ENCODE results near the gene TTC7B. TPM values are rescaled to one million over a fixed set of nuclear protein-coding genes. Genes with fewer than 3 reads are reported as not detected.

TTC7B gene
- polyA plus RNA-seq, 1 donor (not counting 4 experiments of a cell fraction or from before 2014, with no cell fraction given), result 21.4 TPM

DNA sequence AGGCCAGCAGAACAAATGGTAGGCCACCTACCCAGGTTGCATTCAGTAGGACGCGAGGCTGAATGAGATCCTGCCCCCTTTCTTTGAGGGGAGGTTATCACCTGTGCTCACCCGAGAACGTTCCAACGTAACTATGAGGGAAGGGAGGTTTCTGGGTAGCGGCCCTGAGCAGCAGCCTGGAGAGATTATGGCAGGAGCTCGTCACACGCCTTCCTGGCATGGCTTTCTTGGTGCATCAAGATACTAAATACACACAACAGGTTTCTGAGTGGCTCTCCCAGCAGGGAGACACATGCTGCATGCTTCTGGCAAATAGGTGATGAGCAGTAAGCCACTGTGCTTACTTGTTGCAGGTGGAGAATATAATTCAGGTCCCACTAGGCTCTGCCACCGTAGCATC, 271.7 kb downstream of the TTC7B start:
- no peaks in the 10 kb centered on the region for H3K36me3 ChIP-seq (ENCODE audit: control insufficient read depth in 2 of 2, extremely low read depth in 1 of 2, insufficient read depth in 2 of 2, low read length in 2 of 2)
- peaks cover under 1% of the 10 kb centered on the region for H3K9me1 ChIP-seq (ENCODE audit: control insufficient read depth, extremely low read depth, insufficient read depth, low read length)
- H4K20me1 ChIP-seq (ENCODE audit: control insufficient read depth, extremely low read depth, insufficient read depth, low read length), result peaks cover 3% of the 10 kb centered on the region
- no peak overlapping the region for H3K9ac ChIP-seq (ENCODE audit: control insufficient read depth, extremely low read depth, insufficient read depth, low read length)
- H3K4me3 ChIP-seq (ENCODE audit: control insufficient read depth in 2 of 3, extremely low read depth in 1 of 3, insufficient read depth in 2 of 3, low read depth in 1 of 3, low read length in 3 of 3), result no peak overlapping the region
- DNase-seq (ENCODE audit: low read depth, low spot score) (no peak), FAIRE-seq (no peak)
- no peaks in the 10 kb centered on the region for H3K79me2 ChIP-seq (ENCODE audit: control insufficient read depth, insufficient read depth, low read length)
- no peaks in the 10 kb centered on the region for H3K27me3 ChIP-seq (ENCODE audit: control insufficient read depth, extremely low read depth, insufficient read depth, low read length)
- H3K9me3 ChIP-seq (ENCODE audit: control insufficient read depth, low read depth, low read length), result no peaks in the 10 kb centered on the region
- no peak overlapping the region for H2AFZ ChIP-seq (ENCODE audit: control insufficient read depth, low read length)
- no peak overlapping the region for H3K27ac ChIP-seq (ENCODE audit: control insufficient read depth, insufficient read depth, low read length)
- no peak for TF ChIP-seq EZH2 (IDR thresholded peaks at IDR 0.05; ENCODE audit: low read length)
- TF ChIP-seq, protein P1, sequence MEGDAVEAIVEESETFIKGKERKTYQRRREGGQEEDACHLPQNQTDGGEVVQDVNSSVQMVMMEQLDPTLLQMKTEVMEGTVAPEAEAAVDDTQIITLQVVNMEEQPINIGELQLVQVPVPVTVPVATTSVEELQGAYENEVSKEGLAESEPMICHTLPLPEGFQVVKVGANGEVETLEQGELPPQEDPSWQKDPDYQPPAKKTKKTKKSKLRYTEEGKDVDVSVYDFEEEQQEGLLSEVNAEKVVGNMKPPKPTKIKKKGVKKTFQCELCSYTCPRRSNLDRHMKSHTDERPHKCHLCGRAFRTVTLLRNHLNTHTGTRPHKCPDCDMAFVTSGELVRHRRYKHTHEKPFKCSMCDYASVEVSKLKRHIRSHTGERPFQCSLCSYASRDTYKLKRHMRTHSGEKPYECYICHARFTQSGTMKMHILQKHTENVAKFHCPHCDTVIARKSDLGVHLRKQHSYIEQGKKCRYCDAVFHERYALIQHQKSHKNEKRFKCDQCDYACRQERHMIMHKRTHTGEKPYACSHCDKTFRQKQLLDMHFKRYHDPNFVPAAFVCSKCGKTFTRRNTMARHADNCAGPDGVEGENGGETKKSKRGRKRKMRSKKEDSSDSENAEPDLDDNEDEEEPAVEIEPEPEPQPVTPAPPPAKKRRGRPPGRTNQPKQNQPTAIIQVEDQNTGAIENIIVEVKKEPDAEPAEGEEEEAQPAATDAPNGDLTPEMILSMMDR (optimal IDR thresholded peaks at IDR 0.05 in 1 of 3, IDR thresholded peaks at IDR 0.05 in 1 of 3, conservative IDR thresholded peaks at IDR 0.05 in 1 of 3; ENCODE audit: extremely low read depth in 1 of 3, insufficient read depth in 2 of 3, low read length in 3 of 3), result no peak
- H3K4me1 ChIP-seq (ENCODE audit: control insufficient read depth, extremely low read depth, insufficient read depth, low read length), result no peaks in the 10 kb centered on the region
- H3K4me2 ChIP-seq (ENCODE audit: control insufficient read depth, extremely low read depth, insufficient read depth, low read depth, low read length), result no peak overlapping the region
- dilution Hi-C loops (cut with MboI; ENCODE audit: extremely low pct_ligation_motif_present, low sequenced_read_pairs), result no loop called here

DNA sequence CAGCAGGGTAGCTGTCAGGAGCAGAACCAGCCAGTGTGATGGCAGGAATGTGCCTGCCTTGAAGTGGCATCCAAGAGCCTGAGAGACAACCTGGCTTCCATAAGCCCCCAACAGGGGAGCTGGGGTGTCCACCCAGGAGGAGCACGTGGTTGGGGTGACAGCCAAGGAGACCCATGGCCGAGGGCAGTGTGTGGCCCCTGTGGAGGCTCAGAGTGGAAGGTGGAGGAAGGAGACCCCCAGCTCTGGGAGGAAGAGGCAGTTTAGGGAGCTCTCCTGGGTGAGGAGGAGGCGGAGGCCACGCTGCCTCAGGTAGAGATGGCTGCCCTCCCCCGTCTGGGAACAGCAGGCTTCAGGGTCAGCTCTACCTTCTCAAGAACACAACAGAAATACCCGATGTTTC, 272.4 kb downstream of the TTC7B start:
- no peak overlapping the region for H3K4me3 ChIP-seq (ENCODE audit: control insufficient read depth in 2 of 3, extremely low read depth in 1 of 3, insufficient read depth in 2 of 3, low read depth in 1 of 3, low read length in 3 of 3)
- no peak for FAIRE-seq

More for the DNA sequence above, 272.4 kb downstream of the TTC7B start:
- Histone ChIP-seq H3K4me1 (ENCODE audit: control insufficient read depth, extremely low read depth, insufficient read depth, low read length) (no peaks in the 10 kb centered on the region), H3K27ac (ENCODE audit: control insufficient read depth, insufficient read depth, low read length) (no peak overlapping the region), H2AFZ (ENCODE audit: control insufficient read depth, low read length) (no peak overlapping the region), H3K9me3 (ENCODE audit: control insufficient read depth, low read depth, low read length) (no peaks in the 10 kb centered on the region), H3K36me3 (ENCODE audit: control insufficient read depth in 2 of 2, extremely low read depth in 1 of 2, insufficient read depth in 2 of 2, low read length in 2 of 2) (no peaks in the 10 kb centered on the region), H3K9ac (ENCODE audit: control insufficient read depth, extremely low read depth, insufficient read depth, low read length) (no peak overlapping the region), H3K79me2 (ENCODE audit: control insufficient read depth, insufficient read depth, low read length) (no peaks in the 10 kb centered on the region), H3K27me3 (ENCODE audit: control insufficient read depth, extremely low read depth, insufficient read depth, low read length) (no peaks in the 10 kb centered on the region), H3K9me1 (ENCODE audit: control insufficient read depth, extremely low read depth, insufficient read depth, low read length) (no peaks in the 10 kb centered on the region), H3K4me2 (ENCODE audit: control insufficient read depth, extremely low read depth, insufficient read depth, low read depth, low read length) (no peak overlapping the region), H4K20me1 (ENCODE audit: control insufficient read depth, extremely low read depth, insufficient read depth, low read length) (peaks cover 3% of the 10 kb centered on the region)
- dilution Hi-C loops (cut with MboI; ENCODE audit: extremely low pct_ligation_motif_present, low sequenced_read_pairs), result no loop called here
- DNase-seq (ENCODE audit: low read depth, low spot score), result no peak
- TF ChIP-seq, protein P1 (optimal IDR thresholded peaks at IDR 0.05 in 1 of 3, IDR thresholded peaks at IDR 0.05 in 1 of 3, conservative IDR thresholded peaks at IDR 0.05 in 1 of 3; ENCODE audit: extremely low read depth in 1 of 3, insufficient read depth in 2 of 3, low read length in 3 of 3), result no peak
- no peak for TF ChIP-seq EZH2 (IDR thresholded peaks at IDR 0.05; ENCODE audit: low read length)

Measured in keratinocyte (primary cell).